Spleen (tissue), 11 donors: ENCODE results near the gene ROR1. TPM values are rescaled to one million over a fixed set of nuclear protein-coding genes. Genes with fewer than 3 reads are reported as not detected.

Experiments
- DNase-seq: peaks from one replicate; pipeline ENCODE4 v3.0.0-alpha.2; 2020
- H3K27ac ChIP-seq, 8 donors: fragments of 200-600 bp; sonication (generic) in 7 of 8; 1 replicate in 4 of 8; 2 replicates in 4 of 8; pipeline versions ENCODE4 v1.5.0 to v1.8.0; 2016 to 2021; ENCODE audit warnings: inconsistent platforms in 4 of 8, mild to moderate bottlenecking in 4 of 8, moderate library complexity in 1 of 8
- H3K27me3 ChIP-seq, 7 donors: fragments of 200-600 bp; sonication (generic) in 6 of 7; replicated peaks in 1 of 7; 1 replicate in 4 of 7; 2 replicates in 3 of 7; pipeline versions ENCODE4 v1.5.0 to v1.8.0; 2016 to 2021; ENCODE audit warnings: inconsistent platforms in 3 of 7, mild to moderate bottlenecking in 1 of 7
- H3K36me3 ChIP-seq, 6 donors: fragments of 200-600 bp; sonication (generic) in 5 of 6; 1 replicate in 4 of 6; 2 replicates in 2 of 6; pipeline versions ENCODE4 v1.5.0 to v1.8.0; 2016 to 2021; ENCODE audit warnings: inconsistent platforms in 2 of 6
- H3K4me1 ChIP-seq, 6 donors: fragments of 200-600 bp; sonication (generic) in 5 of 6; 1 replicate in 3 of 6; 2 replicates in 3 of 6; pipeline versions ENCODE4 v1.5.0 to v1.8.0; 2016 to 2021; ENCODE audit warnings: inconsistent platforms in 3 of 6
- H3K4me3 ChIP-seq, 8 donors: fragments of 200-600 bp; sonication (generic) in 7 of 8; 1 replicate in 4 of 8; 2 replicates in 4 of 8; pipeline versions ENCODE4 v1.5.0 to v1.8.0; 2016 to 2021; ENCODE audit warnings: inconsistent platforms in 4 of 8, mild to moderate bottlenecking in 4 of 8, moderate library complexity in 2 of 8
- H3K9me3 ChIP-seq, 8 donors: fragments of 200-600 bp; sonication (generic) in 7 of 8; 1 replicate in 4 of 8; 2 replicates in 4 of 8; pipeline versions ENCODE4 v1.5.0 to v1.8.0; 2016 to 2021; ENCODE audit warnings: inconsistent platforms in 4 of 8
- CTCF ChIP-seq, 11 experiments: fragments of 200-600 bp in 7 of 11; fragments of 450-650 bp in 4 of 11; sonication (generic) in 4 of 11; IDR thresholded peaks in 8 of 11; conservative IDR thresholded peaks in 3 of 11; 1 replicate in 7 of 11; 2 replicates in 4 of 11; pipeline versions ENCODE4 v1.4.0 to v1.8.0; 2016 to 2021; ENCODE audit warnings: antibody characterized with exemption in 11 of 11, inconsistent platforms in 4 of 11, mild to moderate bottlenecking in 1 of 11
- POLR2A ChIP-seq, 3 donors: fragments of 450-650 bp; IDR thresholded peaks; one replicate each; pipeline ENCODE4 v1.5.1; 2017; ENCODE audit warnings: antibody characterized with exemption in 3 of 3, mild to moderate bottlenecking in 1 of 3
- POLR2AphosphoS5 ChIP-seq, 3 donors: sonication (generic); formaldehyde crosslinking; IDR thresholded peaks; one replicate each; pipeline ENCODE4 v1.5.1; 2017; ENCODE audit warnings: antibody characterized with exemption in 3 of 3
- WGBS, 5 donors: extraction: QIAGEN DNeasy Blood & Tissue Kit in 3 of 5; methylation state at CpG; one replicate each; pipeline versions ENCODE4 v1.1.5 to v1.1.7; 2013 to 2018; 5-methylcytosine and 5-hydroxymethylcytosine counted together
- intact Hi-C: fragments of 100-400 bp; cut with DNase I; formaldehyde crosslinking; loops from one replicate; pipeline ENCODE4 v1.15.0; 2023; ENCODE audit warnings: low total_unique reads
- polyA plus RNA-seq, 3 donors: library from polyadenylated mRNA; stranded (reverse); fragments of 200-250 nt; gene quantifications; one replicate each; pipeline ENCODE4 v1.2.1, GENCODE V29; 2013
- total RNA-seq, 7 donors: library from RNA; depleted of rRNA in 3 of 7; stranded (reverse); fragments of >200 nt in 3 of 7; fragmentation: NEBNext Ultra II Directional in 4 of 7; extraction: Animal tissue kit (Norgen Biotek cat#: 25700) in 4 of 7; gene quantifications; one replicate each; pipeline versions ENCODE4 v1.1.0 to v1.2.1, GENCODE V29; 2016 to 2021
- donor health status: healthy with polysubstance abuse.
- donor health status: DM: no; HTN: no; CAD: no; lungs with moderate emphysema.
- donor health status: DM: no; HTN: no; CAD: no.
- donor health status: Bipolar disorder and iron deficiency.
- donor health status: healthy.
- donor health status: DM: no; HTN: no; CAD: no.
- donor health status: DM: yes; HTN: yes; CAD: no.

The ROR1 gene
- total and polyA plus RNA-seq, 10 donors, result 0.43 to 12.3 (median 6.4) TPM

DNA sequence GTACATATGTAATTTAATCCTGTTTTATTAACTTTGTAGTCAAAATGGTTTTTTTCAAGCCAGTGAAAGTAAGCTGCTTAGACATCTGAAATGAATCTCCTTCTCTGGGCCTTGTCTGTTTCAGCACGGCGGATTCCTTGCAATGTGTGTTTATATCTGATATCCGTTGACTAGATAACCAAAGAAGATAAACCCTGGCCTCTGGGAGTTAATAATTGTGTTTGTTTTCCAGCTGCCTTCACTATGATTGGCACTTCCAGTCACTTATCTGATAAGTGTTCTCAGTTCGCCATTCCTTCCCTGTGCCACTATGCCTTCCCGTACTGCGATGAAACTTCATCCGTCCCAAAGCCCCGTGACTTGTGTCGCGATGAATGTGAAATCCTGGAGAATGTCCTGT lies 366.1 kb downstream of the ROR1 start:
- WGBS, 5 donors, result 82 to 93% (median 90%) methylated on average over 10 of the region's 10 CpGs
- intact Hi-C loops, result loop anchor here (5.0 to 10.0 kb wide), 4 partner anchors 205 to 523 kb away; partner anchors contain the start of gene ROR1

GRCh38 chr1:64140596-64140995 lies 366.8 kb downstream of the ROR1 start:
- H3K27ac ChIP-seq, result no peak overlapping the region
- peaks cover 0 to 4% (median 0%) of the 10 kb centered on the region in 6 donors for H3K4me1 ChIP-seq
- no peaks in the 10 kb centered on the region for H3K27me3 ChIP-seq
- H3K36me3 ChIP-seq, result peaks cover 0 to 8% (median 0%) of the 10 kb centered on the region in 6 donors
- 47 to 88% (median 71%) methylated on average over 2 of the region's 2 CpGs for WGBS, 5 donors
- no peak for DNase-seq
- no peak overlapping the region for H3K4me3 ChIP-seq
- H3K9me3 ChIP-seq, result no peaks in the 10 kb centered on the region
- TF ChIP-seq POLR2AphosphoS5 (IDR thresholded peaks at IDR 0.05), result no peak
- no peak for TF ChIP-seq CTCF (IDR thresholded peaks at IDR 0.05 in 8 of 11, conservative IDR thresholded peaks at IDR 0.05 in 3 of 11)
- no peak for TF ChIP-seq POLR2A (IDR thresholded peaks at IDR 0.05)
- intact Hi-C loops, result loop anchor here (10.0 kb wide), 1 partner anchor 206 kb away; no protein-coding TSS in a partner anchor

More for the DNA sequence above, 366.1 kb downstream of the ROR1 start:
- no peak for TF ChIP-seq POLR2A (IDR thresholded peaks at IDR 0.05)
- Histone ChIP-seq H3K4me3 (no peak overlapping the region), H3K9me3 (no peaks in the 10 kb centered on the region), H3K27me3 (no peaks in the 10 kb centered on the region), H3K36me3 (peaks cover 0 to 8% (median 0%) of the 10 kb centered on the region in 6 donors), H3K4me1 (peaks cover 0 to 4% (median 0%) of the 10 kb centered on the region in 6 donors), H3K27ac (no peak overlapping the region)
- no peak for DNase-seq

- 80 to 82% (median 81%) methylated on average over 5 of the region's 5 CpGs for WGBS, 5 donors
Measured at GRCh38 chr1:64147045-64147724, 373.4 kb downstream of the ROR1 start.

DNA sequence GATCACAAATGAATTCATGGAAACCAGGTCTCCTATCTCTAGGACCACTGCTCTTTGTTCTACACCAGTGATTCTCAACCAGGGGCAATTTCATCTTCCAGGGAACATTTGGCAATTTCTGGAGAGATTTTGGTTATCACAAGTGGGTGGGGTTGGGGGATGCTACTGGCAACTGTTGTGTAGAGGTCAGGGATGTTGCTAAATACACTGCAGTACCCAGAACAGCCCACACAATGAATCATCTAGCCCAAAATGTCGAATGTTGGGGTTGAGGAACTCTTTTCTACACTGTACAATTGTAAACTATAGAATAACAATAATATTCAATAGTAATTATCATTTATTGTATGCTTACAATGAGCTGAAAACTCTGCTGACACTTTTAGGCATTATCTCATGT lies 373.9 kb downstream of the ROR1 start:
- Histone ChIP-seq H3K4me1 (no peaks in the 10 kb centered on the region), H3K27ac (no peak overlapping the region), H3K4me3 (no peak overlapping the region), H3K9me3 (no peaks in the 10 kb centered on the region), H3K36me3 (peaks cover 0 to under 1% (median 0%) of the 10 kb centered on the region in 6 donors), H3K27me3 (no peaks in the 10 kb centered on the region)
- no peak for TF ChIP-seq POLR2AphosphoS5 (IDR thresholded peaks at IDR 0.05)
- TF ChIP-seq POLR2A (IDR thresholded peaks at IDR 0.05), result no peak
- TF ChIP-seq CTCF (IDR thresholded peaks at IDR 0.05 in 8 of 11, conservative IDR thresholded peaks at IDR 0.05 in 3 of 11), result no peak
- DNase-seq, result no peak
- WGBS, 5 donors, result 27 to 65% (median 38%) methylated on average over 1 of the region's 1 CpG
- intact Hi-C loops, result loop anchor here (10.0 kb wide), 1 partner anchor 213 kb away; no protein-coding TSS in a partner anchor

More at GRCh38 chr1:64147045-64147724, 373.4 kb downstream of the ROR1 start:
- H3K27ac ChIP-seq, result no peak overlapping the region
- no peaks in the 10 kb centered on the region for H3K27me3 ChIP-seq
- no peaks in the 10 kb centered on the region for H3K4me1 ChIP-seq
- no peak for TF ChIP-seq POLR2A (IDR thresholded peaks at IDR 0.05)
- no peak for TF ChIP-seq CTCF (IDR thresholded peaks at IDR 0.05 in 8 of 11, conservative IDR thresholded peaks at IDR 0.05 in 3 of 11)
- TF ChIP-seq POLR2AphosphoS5 (IDR thresholded peaks at IDR 0.05), result no peak
- H3K4me3 ChIP-seq, result no peak overlapping the region
- no peak for DNase-seq
- no peaks in the 10 kb centered on the region for H3K9me3 ChIP-seq
- peaks cover 0 to 6% (median 0%) of the 10 kb centered on the region in 6 donors for H3K36me3 ChIP-seq
- intact Hi-C loops, result loop anchor here (10.0 kb wide), 1 partner anchor 212 kb away; no protein-coding TSS in a partner anchor
